LNCaP clone FGC (cell line): ENCODE measurements around the gene AMD1.
"Not testable (repeated sequence)": the region's sequence is repeated elsewhere in the genome, so short reads cannot be mapped to it uniquely, and the experiment has no call there.

Source experiments
- DNase-seq: peaks from one replicate; pipeline ENCODE4 v3.0.0-alpha.2; 2011; ENCODE audit warnings: low read depth
- H3K4me3 ChIP-seq: 2 replicates; pipeline ENCODE4 v1.5.1; 2011; ENCODE audit warnings: mild to moderate bottlenecking, low read depth, low read length, control low read depth
- CTCF ChIP-seq: IDR thresholded peaks from 2 replicates; pipeline ENCODE4 v1.5.1; 2012; ENCODE audit warnings: mild to moderate bottlenecking; ENCODE audit not compliant: control insufficient read depth, insufficient read depth; ENCODE audit errors: extremely low read depth

The AMD1 gene

GRCh38 chr6:110898111-110898510, 23.5 kb downstream of the AMD1 start:
- DNase-seq, result no peak
- no peak for TF ChIP-seq CTCF
- no peak overlapping the region for H3K4me3 ChIP-seq

GRCh38 chr6:110900028-110900598, 25.5 kb downstream of the AMD1 start:
- no peak for DNase-seq
- no peak for TF ChIP-seq CTCF
- H3K4me3 ChIP-seq, result no peak overlapping the region

GRCh38 chr6:110901601-110902000, 27.0 kb downstream of the AMD1 start:
- not testable (repeated sequence) for DNase-seq, H3K4me3 ChIP-seq

GRCh38 chr6:110902091-110902490, 27.5 kb downstream of the AMD1 start:
- DNase-seq, result no peak
- no peak for TF ChIP-seq CTCF
- no peak overlapping the region for H3K4me3 ChIP-seq

- not testable (repeated sequence) for H3K4me3 ChIP-seq, DNase-seq
These were observed 31.7 kb downstream of the AMD1 start for GRCh38 chr6:110906273-110906672.

- TF ChIP-seq CTCF, result no peak
- peak; percentile 66 for DNase-seq
- H3K4me3 ChIP-seq, result no peak overlapping the region
These were observed 56.2 kb downstream of the AMD1 start for GRCh38 chr6:110930781-110931180.

GRCh38 chr6:110933912-110934311, 59.3 kb downstream of the AMD1 start:
- TF ChIP-seq CTCF, result no peak
- H3K4me3 ChIP-seq, result no peak overlapping the region
- DNase-seq, result no peak

- no peak for TF ChIP-seq CTCF
- H3K4me3 ChIP-seq, result no peak overlapping the region
- no peak for DNase-seq
These were observed 59.9 kb downstream of the AMD1 start for GRCh38 chr6:110934381-110934898.
